ENCODE results near the gene TMC7. TPM values are rescaled to one million over a fixed set of nuclear protein-coding genes. Genes with fewer than 3 reads are reported as not detected.

Gene TMC7
- total RNA-seq, 1 donor from 2014 or later = 3.1 TPM

DNA sequence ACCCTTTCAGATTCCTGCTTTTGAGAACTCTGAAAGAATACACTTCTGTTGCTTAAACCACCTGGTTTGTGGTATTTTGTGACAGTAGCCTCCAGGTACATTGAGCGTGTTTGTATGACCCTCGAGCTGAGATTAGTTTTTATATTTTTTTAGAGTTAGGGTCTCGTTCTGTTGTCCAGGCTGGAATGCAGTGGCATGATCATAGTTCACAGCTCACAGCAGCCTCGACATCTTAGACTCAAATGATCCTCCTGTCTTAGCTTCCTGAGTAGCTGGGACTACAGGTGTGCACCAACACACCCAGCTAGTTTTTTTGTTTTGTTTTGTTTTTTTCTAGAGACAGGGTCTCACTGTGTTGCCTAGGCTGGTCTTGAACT is 125.5 kb downstream of the TMC7 start:
- no peaks in the 10 kb centered on the region for H3K9me3 ChIP-seq (ENCODE audit: control insufficient read depth in 3 of 3, low read length in 3 of 3)
- H3K9ac ChIP-seq (ENCODE audit: low read depth in 1 of 3, low read length in 3 of 3) = no peak overlapping the region
- H3K36me3 ChIP-seq (ENCODE audit: control insufficient read depth in 3 of 3, insufficient read depth in 3 of 3, low read length in 3 of 3) = no peaks in the 10 kb centered on the region
- no peak overlapping the region for H3K27ac ChIP-seq (ENCODE audit: low read depth, low read length)
- H3K27me3 ChIP-seq (ENCODE audit: control insufficient read depth in 3 of 3, insufficient read depth in 3 of 3, low read length in 3 of 3) = no peaks in the 10 kb centered on the region
- no peak overlapping the region for H3K4me3 ChIP-seq (ENCODE audit: low read length in 3 of 3)
- H3K4me1 ChIP-seq (ENCODE audit: control insufficient read depth in 3 of 3, insufficient read depth in 3 of 3, low read length in 3 of 3) = peaks cover 0 to 8% (median 7%) of the 10 kb centered on the region in 3 donors

DNA sequence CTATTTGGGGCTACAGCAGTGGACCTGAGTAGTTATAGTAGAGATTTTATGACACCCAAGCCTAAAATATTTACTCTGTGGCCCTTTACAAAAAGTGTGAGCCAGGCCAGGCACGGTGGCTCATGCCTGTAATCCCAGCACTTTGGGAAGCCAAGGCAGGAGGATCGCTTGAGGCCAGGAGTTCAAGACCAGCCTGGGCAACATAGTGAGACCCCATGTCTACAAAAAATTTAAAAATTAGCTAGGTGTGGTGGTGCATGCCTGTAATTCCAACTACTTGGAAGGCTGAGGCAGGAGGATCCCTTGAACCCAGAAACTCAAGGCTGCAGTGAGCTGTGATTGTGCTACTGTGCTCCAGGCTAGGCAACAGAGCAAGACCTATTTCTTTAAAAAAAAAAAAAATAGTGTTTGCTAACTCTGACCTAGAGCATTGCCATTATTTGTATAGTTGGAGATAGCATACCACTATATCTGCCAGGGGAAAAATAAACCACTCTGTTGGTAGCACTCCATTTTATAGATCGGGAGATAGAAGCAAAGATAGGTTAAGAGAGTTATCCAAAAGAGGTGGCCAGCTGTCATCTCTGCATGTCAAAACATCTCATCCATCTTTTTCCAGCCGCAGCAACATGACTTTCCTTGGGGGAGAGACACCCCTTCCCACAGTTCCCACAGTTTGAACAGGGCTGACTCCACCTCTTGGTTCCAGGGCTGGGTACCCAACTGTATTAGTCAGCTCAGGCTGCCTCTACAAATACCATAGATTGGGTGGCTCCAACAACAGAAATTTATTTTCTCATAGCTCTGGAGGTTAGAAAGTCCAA is 127.0 kb downstream of the TMC7 start:
- H3K36me3 ChIP-seq (ENCODE audit: control insufficient read depth in 3 of 3, insufficient read depth in 3 of 3, low read length in 3 of 3) = peaks cover 0 to 9% (median 3%) of the 10 kb centered on the region in 3 donors
- no peak overlapping the region for H3K4me3 ChIP-seq (ENCODE audit: low read length in 3 of 3)
- H3K9ac ChIP-seq (ENCODE audit: low read depth in 1 of 3, low read length in 3 of 3) = no peak overlapping the region
- no peak overlapping the region for H3K27ac ChIP-seq (ENCODE audit: low read depth, low read length)
- no peaks in the 10 kb centered on the region for H3K9me3 ChIP-seq (ENCODE audit: control insufficient read depth in 3 of 3, low read length in 3 of 3)
- H3K4me1 ChIP-seq (ENCODE audit: control insufficient read depth in 3 of 3, insufficient read depth in 3 of 3, low read length in 3 of 3) = peaks cover 9 to 23% (median 19%) of the 10 kb centered on the region in 3 donors
- H3K27me3 ChIP-seq (ENCODE audit: control insufficient read depth in 3 of 3, insufficient read depth in 3 of 3, low read length in 3 of 3) = no peaks in the 10 kb centered on the region

DNA sequence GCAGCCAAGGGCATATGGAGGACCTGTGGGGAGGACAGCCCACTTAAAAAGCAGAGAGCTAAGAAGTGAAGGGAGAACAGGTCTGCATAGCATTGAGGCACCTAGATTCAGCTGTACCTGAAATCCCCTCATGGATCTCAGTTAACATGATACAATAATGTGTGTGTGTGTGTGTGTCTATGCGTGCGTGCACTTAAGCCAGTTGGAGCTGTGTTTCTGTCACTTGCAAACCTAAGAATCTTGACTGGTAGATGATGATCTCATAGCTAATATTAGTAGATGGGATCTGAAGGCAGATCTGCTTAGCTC is 128.3 kb downstream of the TMC7 start:
- H3K4me3 ChIP-seq (ENCODE audit: low read length in 3 of 3) = peak overlapping the region in 1 of 3 donors; percentile 13
- H3K36me3 ChIP-seq (ENCODE audit: control insufficient read depth in 3 of 3, insufficient read depth in 3 of 3, low read length in 3 of 3) = peaks cover 2 to 12% (median 7%) of the 10 kb centered on the region in 3 donors
- no peak overlapping the region for H3K9ac ChIP-seq (ENCODE audit: low read depth in 1 of 3, low read length in 3 of 3)
- H3K4me1 ChIP-seq (ENCODE audit: control insufficient read depth in 3 of 3, insufficient read depth in 3 of 3, low read length in 3 of 3) = peaks cover 21 to 27% (median 25%) of the 10 kb centered on the region in 3 donors
- H3K27ac ChIP-seq (ENCODE audit: low read depth, low read length) = no peak overlapping the region
- no peaks in the 10 kb centered on the region for H3K27me3 ChIP-seq (ENCODE audit: control insufficient read depth in 3 of 3, insufficient read depth in 3 of 3, low read length in 3 of 3)
- H3K9me3 ChIP-seq (ENCODE audit: control insufficient read depth in 3 of 3, low read length in 3 of 3) = no peaks in the 10 kb centered on the region

Small RNA genes lying within 50 kb of the gene (small RNA-seq; reads per million reads assigned to genes)
- not detected for gene RNU6-1340P

Other genes starting within 250 kb of the TMC7 start
- 2,276 TPM for gene RPS15A, start 193.6 kb upstream of the TMC7 start, total RNA-seq
- gene ARL6IP1, start 182.4 kb upstream of the TMC7 start, total RNA-seq = 129 TPM
- 89.2 TPM for gene SMG1, start 57.5 kb upstream of the TMC7 start, total RNA-seq
- gene COQ7, start 83.7 kb downstream of the TMC7 start, total RNA-seq = 25.1 TPM
- 33.4 TPM for gene ITPRIPL2, start 130.0 kb downstream of the TMC7 start, total RNA-seq
- 2.6 TPM for gene SYT17, start 184.3 kb downstream of the TMC7 start, total RNA-seq